Fibroblast of lung (primary cell): Measurements from ENCODE around the gene BEX5.

Experiments
- EZH2 ChIP-seq: IDR thresholded peaks from 2 replicates; pipeline ENCODE4 v1.5.1; 2012; ENCODE audit warnings: low read length, control low read depth, mild to moderate bottlenecking; ENCODE audit errors: missing control alignments
- TF ChIP-seq, protein P1 (sequence below), 2 donors: IDR thresholded peaks in 1 of 2; conservative IDR thresholded peaks in 1 of 2; 1 replicate in 1 of 2; 2 replicates in 1 of 2; pipeline ENCODE4 v1.5.1; 2011 to 2012; ENCODE audit warnings: low read length in 2 of 2, control low read depth in 1 of 2, inconsistent platforms in 1 of 2, low read depth in 1 of 2, mild to moderate bottlenecking in 1 of 2

GRCh38 chrX:102138064-102138463 lies 17.7 kb downstream of the BEX5 start:
- TF ChIP-seq, protein P1, sequence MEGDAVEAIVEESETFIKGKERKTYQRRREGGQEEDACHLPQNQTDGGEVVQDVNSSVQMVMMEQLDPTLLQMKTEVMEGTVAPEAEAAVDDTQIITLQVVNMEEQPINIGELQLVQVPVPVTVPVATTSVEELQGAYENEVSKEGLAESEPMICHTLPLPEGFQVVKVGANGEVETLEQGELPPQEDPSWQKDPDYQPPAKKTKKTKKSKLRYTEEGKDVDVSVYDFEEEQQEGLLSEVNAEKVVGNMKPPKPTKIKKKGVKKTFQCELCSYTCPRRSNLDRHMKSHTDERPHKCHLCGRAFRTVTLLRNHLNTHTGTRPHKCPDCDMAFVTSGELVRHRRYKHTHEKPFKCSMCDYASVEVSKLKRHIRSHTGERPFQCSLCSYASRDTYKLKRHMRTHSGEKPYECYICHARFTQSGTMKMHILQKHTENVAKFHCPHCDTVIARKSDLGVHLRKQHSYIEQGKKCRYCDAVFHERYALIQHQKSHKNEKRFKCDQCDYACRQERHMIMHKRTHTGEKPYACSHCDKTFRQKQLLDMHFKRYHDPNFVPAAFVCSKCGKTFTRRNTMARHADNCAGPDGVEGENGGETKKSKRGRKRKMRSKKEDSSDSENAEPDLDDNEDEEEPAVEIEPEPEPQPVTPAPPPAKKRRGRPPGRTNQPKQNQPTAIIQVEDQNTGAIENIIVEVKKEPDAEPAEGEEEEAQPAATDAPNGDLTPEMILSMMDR (conservative IDR thresholded peaks at IDR 0.05 in 1 of 2, IDR thresholded peaks at IDR 0.05 in 1 of 2; ENCODE audit: low read depth in 1 of 2, low read length in 2 of 2): no peak
- no peak for TF ChIP-seq EZH2
